ENCODE data around the gene ECI2. TPM values are rescaled to one million over a fixed set of nuclear protein-coding genes. Genes with fewer than 3 reads are reported as not detected.

Gene ECI2
- total and polyA plus RNA-seq, 2 of the 13 experiments (the other 11 are each of a cell fraction or from before 2014, with no cell fraction given): 78.5 to 228 TPM

DNA sequence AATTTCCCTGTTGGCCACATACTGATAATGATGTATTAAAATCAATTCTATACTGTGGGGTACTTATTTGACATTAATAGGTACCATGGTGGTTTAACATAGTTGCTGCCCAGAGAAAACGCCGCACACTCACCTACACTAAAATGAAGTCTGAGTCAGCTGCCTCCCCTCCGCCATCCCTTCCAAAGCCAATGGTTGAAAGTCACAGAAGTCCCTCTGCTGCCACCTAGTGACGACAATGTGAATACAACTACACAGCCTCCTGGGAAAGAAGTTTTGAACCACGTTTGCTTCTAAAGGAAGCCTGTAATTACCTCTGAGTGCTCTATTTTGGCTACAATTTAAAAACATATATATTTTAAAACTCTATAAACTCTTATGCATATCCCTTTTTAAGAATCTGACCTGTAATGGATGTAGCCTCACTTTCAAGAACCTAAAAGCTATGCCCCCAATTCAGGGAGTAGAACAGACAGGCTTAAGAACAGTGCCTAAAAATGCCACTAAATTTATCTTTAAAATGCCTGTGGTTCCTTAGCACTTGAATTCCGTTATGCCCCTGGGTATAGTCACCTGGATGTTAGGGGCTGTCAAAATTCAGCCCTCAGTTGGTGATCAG, 20.6 kb upstream of the ECI2 start (continued):
- TF ChIP-seq, protein P1, sequence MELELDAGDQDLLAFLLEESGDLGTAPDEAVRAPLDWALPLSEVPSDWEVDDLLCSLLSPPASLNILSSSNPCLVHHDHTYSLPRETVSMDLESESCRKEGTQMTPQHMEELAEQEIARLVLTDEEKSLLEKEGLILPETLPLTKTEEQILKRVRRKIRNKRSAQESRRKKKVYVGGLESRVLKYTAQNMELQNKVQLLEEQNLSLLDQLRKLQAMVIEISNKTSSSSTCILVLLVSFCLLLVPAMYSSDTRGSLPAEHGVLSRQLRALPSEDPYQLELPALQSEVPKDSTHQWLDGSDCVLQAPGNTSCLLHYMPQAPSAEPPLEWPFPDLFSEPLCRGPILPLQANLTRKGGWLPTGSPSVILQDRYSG (CRISPR knock-in tag; IDR thresholded peaks at IDR 0.05): no peak
- TF ChIP-seq, protein P2, sequence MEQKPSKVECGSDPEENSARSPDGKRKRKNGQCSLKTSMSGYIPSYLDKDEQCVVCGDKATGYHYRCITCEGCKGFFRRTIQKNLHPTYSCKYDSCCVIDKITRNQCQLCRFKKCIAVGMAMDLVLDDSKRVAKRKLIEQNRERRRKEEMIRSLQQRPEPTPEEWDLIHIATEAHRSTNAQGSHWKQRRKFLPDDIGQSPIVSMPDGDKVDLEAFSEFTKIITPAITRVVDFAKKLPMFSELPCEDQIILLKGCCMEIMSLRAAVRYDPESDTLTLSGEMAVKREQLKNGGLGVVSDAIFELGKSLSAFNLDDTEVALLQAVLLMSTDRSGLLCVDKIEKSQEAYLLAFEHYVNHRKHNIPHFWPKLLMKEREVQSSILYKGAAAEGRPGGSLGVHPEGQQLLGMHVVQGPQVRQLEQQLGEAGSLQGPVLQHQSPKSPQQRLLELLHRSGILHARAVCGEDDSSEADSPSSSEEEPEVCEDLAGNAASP (CRISPR knock-in tag; IDR thresholded peaks at IDR 0.05; ENCODE audit: borderline replicate concordance): peak; percentile 50; the same call in 1 of the 2 replicates
- TF ChIP-seq KLF13 (CRISPR knock-in tag; IDR thresholded peaks at IDR 0.05): no peak
- TF ChIP-seq GABPA (IDR thresholded peaks at IDR 0.05; ENCODE audit: low read depth, low read length): no peak
- TF ChIP-seq GABPA (CRISPR knock-in tag; IDR thresholded peaks at IDR 0.05; ENCODE audit: low read depth): no peak
- no peak for TF ChIP-seq EEA1 (CRISPR knock-in tag; IDR thresholded peaks at IDR 0.05; ENCODE audit: borderline replicate concordance)
- TF ChIP-seq ZNF230 (CRISPR knock-in tag; IDR thresholded peaks at IDR 0.05): no peak
- TF ChIP-seq ZNF431 (CRISPR knock-in tag; IDR thresholded peaks at IDR 0.05; ENCODE audit: borderline replicate concordance, low read depth): no peak
- 0 out of 2 replicates have a peak, but pooled peaks have one; percentile 35 for TF ChIP-seq ZNF124 (CRISPR knock-in tag; IDR thresholded peaks at IDR 0.05)
- TF ChIP-seq GFI1 (CRISPR knock-in tag; IDR thresholded peaks at IDR 0.05; ENCODE audit: borderline replicate concordance): no peak
- TF ChIP-seq SRSF9 (IDR thresholded peaks at IDR 0.05; ENCODE audit: borderline replicate concordance, insufficient read depth, low read depth, low read length, poor library complexity, severe bottlenecking): no peak
- no peak for TF ChIP-seq ARNT2 (CRISPR knock-in tag; IDR thresholded peaks at IDR 0.05; ENCODE audit: low read depth)
- no peak for TF ChIP-seq SATB2 (CRISPR knock-in tag; IDR thresholded peaks at IDR 0.05)
- no peak for TF ChIP-seq ISL2 (CRISPR knock-in tag; IDR thresholded peaks at IDR 0.05)
- peak; percentile 57; the same call in 1 of the 2 replicates for TF ChIP-seq CREB1 (IDR thresholded peaks at IDR 0.05)
- TF ChIP-seq CREB1 (CRISPR knock-in tag; IDR thresholded peaks at IDR 0.05): no peak
- TF ChIP-seq ZSCAN31 (CRISPR knock-in tag; IDR thresholded peaks at IDR 0.05; ENCODE audit: low read depth): no peak
- TF ChIP-seq NCOA1 (CRISPR knock-in tag; IDR thresholded peaks at IDR 0.05): no peak
- TF ChIP-seq, protein P3, sequence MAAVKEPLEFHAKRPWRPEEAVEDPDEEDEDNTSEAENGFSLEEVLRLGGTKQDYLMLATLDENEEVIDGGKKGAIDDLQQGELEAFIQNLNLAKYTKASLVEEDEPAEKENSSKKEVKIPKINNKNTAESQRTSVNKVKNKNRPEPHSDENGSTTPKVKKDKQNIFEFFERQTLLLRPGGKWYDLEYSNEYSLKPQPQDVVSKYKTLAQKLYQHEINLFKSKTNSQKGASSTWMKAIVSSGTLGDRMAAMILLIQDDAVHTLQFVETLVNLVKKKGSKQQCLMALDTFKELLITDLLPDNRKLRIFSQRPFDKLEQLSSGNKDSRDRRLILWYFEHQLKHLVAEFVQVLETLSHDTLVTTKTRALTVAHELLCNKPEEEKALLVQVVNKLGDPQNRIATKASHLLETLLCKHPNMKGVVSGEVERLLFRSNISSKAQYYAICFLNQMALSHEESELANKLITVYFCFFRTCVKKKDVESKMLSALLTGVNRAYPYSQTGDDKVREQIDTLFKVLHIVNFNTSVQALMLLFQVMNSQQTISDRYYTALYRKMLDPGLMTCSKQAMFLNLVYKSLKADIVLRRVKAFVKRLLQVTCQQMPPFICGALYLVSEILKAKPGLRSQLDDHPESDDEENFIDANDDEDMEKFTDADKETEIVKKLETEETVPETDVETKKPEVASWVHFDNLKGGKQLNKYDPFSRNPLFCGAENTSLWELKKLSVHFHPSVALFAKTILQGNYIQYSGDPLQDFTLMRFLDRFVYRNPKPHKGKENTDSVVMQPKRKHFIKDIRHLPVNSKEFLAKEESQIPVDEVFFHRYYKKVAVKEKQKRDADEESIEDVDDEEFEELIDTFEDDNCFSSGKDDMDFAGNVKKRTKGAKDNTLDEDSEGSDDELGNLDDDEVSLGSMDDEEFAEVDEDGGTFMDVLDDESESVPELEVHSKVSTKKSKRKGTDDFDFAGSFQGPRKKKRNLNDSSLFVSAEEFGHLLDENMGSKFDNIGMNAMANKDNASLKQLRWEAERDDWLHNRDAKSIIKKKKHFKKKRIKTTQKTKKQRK (IDR thresholded peaks at IDR 0.05; ENCODE audit: low read length): no peak
- no peak for TF ChIP-seq ZNF484 (CRISPR knock-in tag; IDR thresholded peaks at IDR 0.05; ENCODE audit: borderline replicate concordance, low read depth)
- TF ChIP-seq U2AF1 (optimal IDR thresholded peaks at IDR 0.05; ENCODE audit: low read depth, low read length): no peak
- TF ChIP-seq ZSCAN22 (CRISPR knock-in tag; IDR thresholded peaks at IDR 0.05): no peak
- no peak for TF ChIP-seq TBP (CRISPR knock-in tag; IDR thresholded peaks at IDR 0.05)

All from HepG2 (cell line).